ENCODE measurements around the gene APOL1. TPM values are rescaled to one million over a fixed set of nuclear protein-coding genes. Genes with fewer than 3 reads are reported as not detected.

The APOL1 gene
- total RNA-seq, 1 donor from 2014 or later = 10.4 TPM

DNA sequence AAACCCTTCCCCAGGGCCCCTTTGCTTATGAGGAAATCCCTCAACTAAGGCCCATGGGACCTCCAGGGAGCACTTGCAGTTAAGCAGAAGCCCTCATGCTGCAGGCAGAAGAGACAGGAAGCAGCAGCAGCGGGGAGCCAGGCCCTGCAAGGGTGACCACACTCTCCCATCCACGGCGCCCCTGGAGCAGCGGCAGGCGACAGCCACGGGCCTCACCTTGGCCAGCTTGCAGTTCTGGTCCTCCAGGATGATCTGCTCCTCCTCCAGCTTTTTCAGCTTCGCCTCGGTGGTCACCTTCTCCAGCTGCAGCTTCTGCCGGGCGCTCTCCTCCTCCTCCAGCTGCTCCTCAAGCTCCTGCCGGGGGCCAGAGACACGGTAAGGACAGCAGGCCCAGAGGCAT, 47.0 kb downstream of the APOL1 start:
- CTCF ChIA-PET = interaction anchor here (0.8 to 10.0 kb wide), 9 partner anchors 8 to 186 kb away, joined by 3 to 144 read pairs (median 3); no protein-coding TSS in a partner anchor
- POLR2A ChIA-PET = interaction anchor here (0.6 to 4.8 kb wide), 2 partner anchors 74 to 171 kb away, joined by 3 to 20 read pairs; no protein-coding TSS in a partner anchor
- intact Hi-C loops (cut with micrococcal nuclease) = no loop called here
- H3K27me3 Mint-ChIP-seq = no peaks in the 10 kb centered on the region
- ATAC-seq (ENCODE audit: low read depth) = no peak
- H3K27ac Mint-ChIP-seq = no peak overlapping the region
- TF ChIP-seq, protein P1, sequence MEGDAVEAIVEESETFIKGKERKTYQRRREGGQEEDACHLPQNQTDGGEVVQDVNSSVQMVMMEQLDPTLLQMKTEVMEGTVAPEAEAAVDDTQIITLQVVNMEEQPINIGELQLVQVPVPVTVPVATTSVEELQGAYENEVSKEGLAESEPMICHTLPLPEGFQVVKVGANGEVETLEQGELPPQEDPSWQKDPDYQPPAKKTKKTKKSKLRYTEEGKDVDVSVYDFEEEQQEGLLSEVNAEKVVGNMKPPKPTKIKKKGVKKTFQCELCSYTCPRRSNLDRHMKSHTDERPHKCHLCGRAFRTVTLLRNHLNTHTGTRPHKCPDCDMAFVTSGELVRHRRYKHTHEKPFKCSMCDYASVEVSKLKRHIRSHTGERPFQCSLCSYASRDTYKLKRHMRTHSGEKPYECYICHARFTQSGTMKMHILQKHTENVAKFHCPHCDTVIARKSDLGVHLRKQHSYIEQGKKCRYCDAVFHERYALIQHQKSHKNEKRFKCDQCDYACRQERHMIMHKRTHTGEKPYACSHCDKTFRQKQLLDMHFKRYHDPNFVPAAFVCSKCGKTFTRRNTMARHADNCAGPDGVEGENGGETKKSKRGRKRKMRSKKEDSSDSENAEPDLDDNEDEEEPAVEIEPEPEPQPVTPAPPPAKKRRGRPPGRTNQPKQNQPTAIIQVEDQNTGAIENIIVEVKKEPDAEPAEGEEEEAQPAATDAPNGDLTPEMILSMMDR (IDR thresholded peaks at IDR 0.05) = no peak
- H3K4me3 Mint-ChIP-seq = no peak overlapping the region
- H3K4me1 Mint-ChIP-seq = peaks cover 7% of the 10 kb centered on the region
- DNase-seq = no peak
- no peaks in the 10 kb centered on the region for H3K9me3 Mint-ChIP-seq
- H3K36me3 Mint-ChIP-seq (ENCODE audit: low read depth) = peaks cover 95% of the 10 kb centered on the region

- Mint-ChIP-seq H3K36me3 (ENCODE audit: low read depth) (peaks cover 95% of the 10 kb centered on the region), H3K4me1 (peaks cover 7% of the 10 kb centered on the region), H3K27me3 (no peaks in the 10 kb centered on the region), H3K4me3 (no peak overlapping the region), H3K9me3 (no peaks in the 10 kb centered on the region), H3K27ac (no peak overlapping the region)
- TF ChIP-seq, protein P1 (IDR thresholded peaks at IDR 0.05) = no peak
- ATAC-seq (ENCODE audit: low read depth) (no peak), DNase-seq (no peak)
- intact Hi-C loops (cut with micrococcal nuclease) = loop anchor here (1.0 kb wide), 4 partner anchors 88 to 186 kb away; no protein-coding TSS in a partner anchor
- POLR2A ChIA-PET = interaction anchor here (1.0 to 4.8 kb wide), 5 partner anchors 27 to 182 kb away, joined by 3 to 20 read pairs (median 9); partner anchors contain the start of gene MYH9
- CTCF ChIA-PET = interaction anchor here (0.6 to 10.0 kb wide), 27 partner anchors 7 to 221 kb away, joined by 3 to 144 read pairs (median 5); no protein-coding TSS in a partner anchor
These were observed 47.7 kb downstream of the APOL1 start for GRCh38 chr22:36300396-36301212.

GRCh38 chr22:36301384-36301828, 48.5 kb downstream of the APOL1 start:
- peaks cover 7% of the 10 kb centered on the region for H3K4me1 Mint-ChIP-seq
- peaks cover 95% of the 10 kb centered on the region for H3K36me3 Mint-ChIP-seq (ENCODE audit: low read depth)
- TF ChIP-seq, protein P1 (IDR thresholded peaks at IDR 0.05) = peak; percentile 70
- DNase-seq (peak; percentile 74), ATAC-seq (ENCODE audit: low read depth) (peak; percentile 89)
- POLR2A ChIA-PET = interaction anchor here (1.0 to 4.8 kb wide), 6 partner anchors 26 to 181 kb away, joined by 3 to 20 read pairs (median 7); partner anchors contain the start of gene MYH9
- intact Hi-C loops (cut with micrococcal nuclease) = loop anchor here (1.0 kb wide), 4 partner anchors 87 to 185 kb away; no protein-coding TSS in a partner anchor
- H3K9me3 Mint-ChIP-seq = no peaks in the 10 kb centered on the region
- no peaks in the 10 kb centered on the region for H3K27me3 Mint-ChIP-seq
- peak overlapping the region; percentile 21 for H3K27ac Mint-ChIP-seq
- CTCF ChIA-PET = interaction anchor here (0.6 to 10.0 kb wide), 27 partner anchors 8 to 221 kb away, joined by 3 to 144 read pairs (median 5); no protein-coding TSS in a partner anchor
- H3K4me3 Mint-ChIP-seq = no peak overlapping the region

DNA sequence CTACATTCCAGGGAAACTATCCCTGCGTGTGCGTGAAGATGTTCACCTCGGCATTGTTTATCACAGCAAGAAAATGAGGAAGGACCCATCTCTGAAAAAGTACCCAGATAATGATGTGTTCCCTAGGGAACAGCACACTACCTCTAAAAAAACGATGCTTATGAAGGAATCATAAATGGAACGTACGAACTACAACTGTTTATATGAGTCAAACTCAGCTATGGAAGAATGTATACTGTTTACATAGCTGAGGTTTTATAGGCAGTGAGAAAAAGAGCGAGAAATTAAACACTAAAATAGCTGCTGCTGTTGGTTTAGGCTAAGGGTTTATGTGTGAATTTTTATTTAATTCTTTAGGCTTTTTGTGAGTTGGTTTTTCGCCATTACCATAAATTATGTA, 48.9 kb downstream of the APOL1 start:
- Mint-ChIP-seq H3K27me3 (no peaks in the 10 kb centered on the region), H3K27ac (peak overlapping the region; percentile 21), H3K36me3 (ENCODE audit: low read depth) (peaks cover 95% of the 10 kb centered on the region), H3K9me3 (no peaks in the 10 kb centered on the region), H3K4me3 (no peak overlapping the region), H3K4me1 (peaks cover 7% of the 10 kb centered on the region)
- CTCF ChIA-PET = interaction anchor here (0.6 to 10.0 kb wide), 20 partner anchors 9 to 205 kb away, joined by 3 to 144 read pairs (median 6); no protein-coding TSS in a partner anchor
- ATAC-seq (ENCODE audit: low read depth) (peak; percentile 19), DNase-seq (no peak)
- TF ChIP-seq, protein P1 (IDR thresholded peaks at IDR 0.05) = no peak
- intact Hi-C loops (cut with micrococcal nuclease) = loop anchor here (1.0 kb wide), 4 partner anchors 86 to 184 kb away; no protein-coding TSS in a partner anchor
- POLR2A ChIA-PET = interaction anchor here (1.0 to 4.8 kb wide), 4 partner anchors 26 to 169 kb away, joined by 3 to 20 read pairs (median 10); partner anchors contain the start of gene MYH9
